ENCODE data around the gene HDAC9. TPM values are rescaled to one million over a fixed set of nuclear protein-coding genes. Genes with fewer than 3 reads are reported as not detected.

The HDAC9 gene
- total RNA-seq, 1 experiment from 2014 or later, result 7.7 TPM

GRCh38 chr7:18619311-18619710 lies 123.8 kb downstream of the HDAC9 start:
- no peak overlapping the region for H3K4me3 Mint-ChIP-seq
- no peaks in the 10 kb centered on the region for H3K27me3 ChIP-seq (ENCODE audit: insufficient read depth, low read length)
- H4K5ac ChIP-seq (ENCODE audit: insufficient read length, low read depth, low read length), result no peak overlapping the region
- no peaks in the 10 kb centered on the region for H3K27me3 Mint-ChIP-seq (ENCODE audit: low read depth)
- peaks cover 8 to 11% of the 10 kb centered on the region in 2 experiments for H3K4me1 Mint-ChIP-seq
- TF ChIP-seq, protein P1, sequence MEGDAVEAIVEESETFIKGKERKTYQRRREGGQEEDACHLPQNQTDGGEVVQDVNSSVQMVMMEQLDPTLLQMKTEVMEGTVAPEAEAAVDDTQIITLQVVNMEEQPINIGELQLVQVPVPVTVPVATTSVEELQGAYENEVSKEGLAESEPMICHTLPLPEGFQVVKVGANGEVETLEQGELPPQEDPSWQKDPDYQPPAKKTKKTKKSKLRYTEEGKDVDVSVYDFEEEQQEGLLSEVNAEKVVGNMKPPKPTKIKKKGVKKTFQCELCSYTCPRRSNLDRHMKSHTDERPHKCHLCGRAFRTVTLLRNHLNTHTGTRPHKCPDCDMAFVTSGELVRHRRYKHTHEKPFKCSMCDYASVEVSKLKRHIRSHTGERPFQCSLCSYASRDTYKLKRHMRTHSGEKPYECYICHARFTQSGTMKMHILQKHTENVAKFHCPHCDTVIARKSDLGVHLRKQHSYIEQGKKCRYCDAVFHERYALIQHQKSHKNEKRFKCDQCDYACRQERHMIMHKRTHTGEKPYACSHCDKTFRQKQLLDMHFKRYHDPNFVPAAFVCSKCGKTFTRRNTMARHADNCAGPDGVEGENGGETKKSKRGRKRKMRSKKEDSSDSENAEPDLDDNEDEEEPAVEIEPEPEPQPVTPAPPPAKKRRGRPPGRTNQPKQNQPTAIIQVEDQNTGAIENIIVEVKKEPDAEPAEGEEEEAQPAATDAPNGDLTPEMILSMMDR (conservative IDR thresholded peaks at IDR 0.05), result no peak
- H4K20me1 ChIP-seq (ENCODE audit: control insufficient read depth, insufficient read depth, insufficient read length), result no peaks in the 10 kb centered on the region
- H3K79me1 ChIP-seq (ENCODE audit: insufficient read depth, low read depth, low read length, poor library complexity, severe bottlenecking), result no peaks in the 10 kb centered on the region
- H3K14ac ChIP-seq (ENCODE audit: insufficient read depth, low read length), result no peak overlapping the region
- H2BK15ac ChIP-seq (ENCODE audit: low read depth, low read length), result no peak overlapping the region
- H2AK5ac ChIP-seq (ENCODE audit: insufficient read length, low read length), result no peak overlapping the region
- H3K4me2 ChIP-seq (ENCODE audit: insufficient read depth, insufficient read length, low read length), result no peak overlapping the region
- H3K9ac ChIP-seq (ENCODE audit: extremely low read depth, insufficient read length, low read length), result no peak overlapping the region
- no peak overlapping the region for H3K18ac ChIP-seq (ENCODE audit: insufficient read length, low read depth, low read length)
- H3K23ac ChIP-seq (ENCODE audit: insufficient read length, low read depth, low read length), result no peak overlapping the region
- H3K9me3 ChIP-seq (ENCODE audit: control insufficient read depth, low read depth, low read length), result no peaks in the 10 kb centered on the region
- no peaks in the 10 kb centered on the region for H3K4me1 ChIP-seq (ENCODE audit: insufficient read depth, low read length)
- no peak overlapping the region for H3K27ac ChIP-seq (ENCODE audit: insufficient read length, low read depth, low read length)
- no CpG with 5 or more reads among the region's 1 CpG for WGBS (ENCODE audit: extremely low coverage, insufficient read length, low lambda C conversion rate)
- no peak overlapping the region for H3T11ph ChIP-seq (ENCODE audit: low read length)
- H3K4ac ChIP-seq (ENCODE audit: low read depth, low read length), result no peak overlapping the region
- no peaks in the 10 kb centered on the region for H3K9me3 Mint-ChIP-seq
- H3K56ac ChIP-seq (ENCODE audit: insufficient read length, low read depth, low read length), result no peak overlapping the region
- H2AFZ ChIP-seq (ENCODE audit: low read length), result no peak overlapping the region
- no peaks in the 10 kb centered on the region for H3K36me3 Mint-ChIP-seq (ENCODE audit: insufficient read depth in 1 of 3, low read depth in 3 of 3)
- H4K91ac ChIP-seq (ENCODE audit: insufficient read length, low read depth, low read length), result no peak overlapping the region
- no peak overlapping the region for H2BK5ac ChIP-seq (ENCODE audit: insufficient read length, low read length)
- DNase-seq, result no peak
- H2BK120ac ChIP-seq (ENCODE audit: low read depth, low read length, poor library complexity, severe bottlenecking), result no peak overlapping the region
- H4K8ac ChIP-seq (replicated peaks; ENCODE audit: insufficient read length, low read depth, low read length), result no peak overlapping the region
- no peaks in the 10 kb centered on the region for H3K79me2 ChIP-seq (ENCODE audit: insufficient read depth, low read length)
- H3K23me2 ChIP-seq (ENCODE audit: insufficient read length, low read depth, low read length, poor library complexity, severe bottlenecking), result no peaks in the 10 kb centered on the region
- H2BK12ac ChIP-seq (ENCODE audit: insufficient read length, low read depth, low read length), result no peak overlapping the region
- no peak overlapping the region for H2BK20ac ChIP-seq (ENCODE audit: low read depth, low read length, poor library complexity, severe bottlenecking)
- no peak overlapping the region for H3K27ac Mint-ChIP-seq

Measured in H9 (cell line).